HG03103 (cell line): ENCODE data around the gene RBBP5.

Source experiments
- ATAC-seq: cut with Tn5 transposase; IDR thresholded peaks from one replicate; pipeline ENCODE4 v1.9.1; 2021; ENCODE audit warnings: low read depth; ENCODE audit not compliant: unreplicated experiment

RBBP5 gene

DNA sequence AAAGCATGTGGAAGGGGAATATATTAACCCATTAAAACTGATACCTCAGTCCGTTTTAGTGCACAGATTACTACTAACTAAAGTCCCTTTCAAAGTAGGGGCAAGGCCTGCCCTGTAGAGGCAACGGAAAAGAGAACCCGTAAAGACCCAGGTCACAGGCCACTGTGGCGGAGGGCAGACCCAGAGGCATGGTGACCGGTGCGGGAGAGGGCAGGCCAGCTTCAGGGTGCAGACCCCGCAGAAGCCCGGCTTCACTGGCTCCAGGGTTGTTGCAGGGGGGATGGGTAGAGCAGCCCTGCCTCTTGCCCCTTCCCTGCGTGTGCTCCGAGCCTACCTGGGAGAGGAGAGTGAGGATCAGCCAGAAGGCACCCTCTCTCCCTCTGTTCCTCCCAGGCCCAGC, 61.0 kb downstream of the RBBP5 start:
- ATAC-seq: no peak

DNA sequence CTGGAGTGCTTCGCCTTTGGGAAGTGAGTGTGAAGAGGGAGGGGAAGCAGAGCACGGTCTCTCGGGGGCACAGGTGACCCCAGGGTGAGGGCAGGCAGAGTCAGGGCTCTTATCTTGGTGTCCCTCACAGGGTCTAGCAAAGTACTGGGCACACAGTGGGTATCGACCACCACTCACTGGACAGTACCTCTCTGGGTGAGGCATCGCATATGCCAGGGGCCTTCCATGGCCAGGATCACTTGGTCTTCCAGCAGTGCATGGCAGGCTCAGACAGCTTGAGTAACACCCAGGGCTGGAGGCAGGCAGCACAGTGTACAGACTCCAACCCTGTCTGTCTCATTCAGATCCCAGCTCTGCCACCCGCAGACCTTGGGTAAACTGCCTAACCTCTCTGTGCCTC, 62.1 kb downstream of the RBBP5 start:
- ATAC-seq: no peak

DNA sequence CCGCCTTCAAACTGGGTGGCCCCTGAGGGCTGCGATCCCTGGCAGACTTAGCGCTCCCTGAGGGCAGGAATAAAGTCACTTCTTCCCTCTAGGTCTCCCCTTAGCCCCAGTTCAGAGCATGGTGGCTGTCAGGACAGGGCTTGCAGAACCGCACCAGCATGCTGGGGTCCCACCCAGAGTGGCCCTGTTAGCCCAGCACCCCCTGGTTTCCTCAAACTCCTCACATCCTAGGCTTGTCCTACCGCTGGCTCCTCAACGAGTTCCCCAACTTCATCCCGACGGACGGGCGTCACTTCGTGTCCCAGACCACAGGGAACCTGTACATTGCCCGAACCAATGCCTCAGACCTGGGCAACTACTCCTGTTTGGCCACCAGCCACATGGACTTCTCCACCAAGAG, 62.9 kb downstream of the RBBP5 start:
- ATAC-seq: no peak

GRCh38 chr1:205057808-205058575, 63.8 kb downstream of the RBBP5 start:
- ATAC-seq: no peak

DNA sequence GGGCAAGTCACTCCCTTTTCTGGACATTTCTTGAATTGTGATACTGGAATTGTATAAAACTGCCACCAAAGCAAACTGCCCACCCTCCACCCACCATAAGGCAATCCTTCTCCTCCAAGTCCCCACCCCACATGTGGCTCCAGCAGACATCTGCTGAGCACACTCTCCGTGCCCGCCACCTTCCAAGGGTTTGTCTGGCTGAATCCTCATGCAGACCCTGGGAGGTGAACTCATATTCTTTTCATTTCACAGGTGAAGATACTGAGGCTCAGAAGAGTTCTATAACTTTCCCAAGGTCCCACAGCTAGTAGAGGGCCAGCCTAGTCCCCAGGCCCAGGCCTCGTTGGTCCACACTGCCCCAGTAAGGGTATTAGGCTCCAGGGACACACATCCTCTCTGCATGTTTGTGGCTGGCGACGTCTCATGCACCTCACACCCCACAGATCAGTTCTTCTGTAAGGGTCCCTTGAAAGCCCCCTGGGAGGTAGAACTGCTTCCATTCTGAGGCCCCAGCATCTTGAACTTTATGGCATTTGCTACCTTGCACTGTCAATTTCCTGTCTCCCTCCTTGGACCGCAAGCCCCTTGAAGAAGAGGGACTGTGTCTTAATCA, 64.7 kb downstream of the RBBP5 start:
- no peak for ATAC-seq

- ATAC-seq: no peak
These were observed 65.6 kb downstream of the RBBP5 start for GRCh38 chr1:205056188-205056611.

DNA sequence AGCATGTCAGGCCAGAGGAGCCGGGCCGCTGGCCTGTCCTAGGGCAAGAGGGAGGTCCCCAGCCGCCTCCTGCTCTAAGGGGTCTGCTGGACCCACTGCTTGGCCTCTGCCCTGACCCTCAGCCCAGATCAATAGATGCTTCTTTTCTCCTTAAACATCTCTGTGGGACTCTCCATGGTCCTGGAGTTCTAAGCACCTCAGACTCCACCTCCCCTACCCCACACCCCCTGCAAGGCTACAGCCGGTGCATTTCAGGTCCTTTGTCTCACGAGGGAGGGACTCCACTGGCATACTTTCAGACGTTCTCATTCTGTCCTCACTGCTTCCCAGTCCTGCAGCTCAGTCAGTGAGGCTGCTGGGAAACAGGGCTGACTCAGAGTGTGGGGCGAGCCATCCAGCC, 67.8 kb downstream of the RBBP5 start:
- ATAC-seq: no peak

- no peak for ATAC-seq
These were observed 68.5 kb downstream of the RBBP5 start for GRCh38 chr1:205053296-205053695.

- ATAC-seq: no peak
These were observed 69.1 kb downstream of the RBBP5 start for GRCh38 chr1:205052690-205053089.

- ATAC-seq: no peak
These were observed 72.3 kb downstream of the RBBP5 start for GRCh38 chr1:205049479-205049878.

DNA sequence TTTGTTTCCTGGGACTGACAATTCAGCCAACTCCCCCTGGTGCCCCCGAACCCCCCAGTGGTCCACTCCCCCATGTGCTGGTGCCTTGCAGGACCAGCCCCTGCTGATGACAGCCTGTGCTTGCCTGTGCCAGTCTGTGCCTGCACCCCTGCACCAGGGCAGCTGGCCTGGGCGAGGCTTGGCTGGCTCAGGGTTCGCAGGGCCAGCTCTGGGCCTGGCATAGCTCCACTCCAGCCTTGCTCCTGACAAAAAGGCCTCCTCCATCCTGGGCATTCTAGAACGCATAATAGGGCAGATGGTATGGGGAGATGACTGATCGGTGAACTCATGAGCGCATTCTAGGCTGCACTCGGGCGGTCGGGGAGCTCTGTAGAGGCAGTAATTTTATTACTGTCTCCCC, 73.4 kb downstream of the RBBP5 start:
- ATAC-seq: no peak

DNA sequence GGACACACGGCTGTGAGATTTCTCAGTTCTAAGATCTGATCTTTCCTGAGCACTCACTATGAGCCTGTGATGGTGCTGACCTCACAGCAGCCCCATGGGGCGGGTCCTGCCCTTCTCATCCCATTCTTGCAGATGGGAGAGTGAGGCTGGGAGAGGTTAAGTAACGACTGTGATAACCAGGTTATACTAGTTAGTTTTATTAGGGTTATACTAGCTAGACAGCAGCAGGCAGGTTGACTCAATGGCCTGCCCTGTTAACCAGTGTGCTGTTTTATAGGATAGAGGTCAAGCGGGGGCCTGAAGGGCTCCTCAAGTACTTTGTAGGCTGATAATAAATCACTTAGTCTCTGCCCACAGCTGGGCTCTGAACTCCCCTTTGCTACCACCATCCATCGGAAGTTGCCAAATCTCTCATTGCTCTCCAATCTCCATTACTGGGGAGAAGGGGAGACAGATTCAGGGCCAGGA, 74.0 kb downstream of the RBBP5 start:
- no peak for ATAC-seq

- ATAC-seq: no peak
These were observed 74.9 kb downstream of the RBBP5 start for GRCh38 chr1:205046870-205047269.

DNA sequence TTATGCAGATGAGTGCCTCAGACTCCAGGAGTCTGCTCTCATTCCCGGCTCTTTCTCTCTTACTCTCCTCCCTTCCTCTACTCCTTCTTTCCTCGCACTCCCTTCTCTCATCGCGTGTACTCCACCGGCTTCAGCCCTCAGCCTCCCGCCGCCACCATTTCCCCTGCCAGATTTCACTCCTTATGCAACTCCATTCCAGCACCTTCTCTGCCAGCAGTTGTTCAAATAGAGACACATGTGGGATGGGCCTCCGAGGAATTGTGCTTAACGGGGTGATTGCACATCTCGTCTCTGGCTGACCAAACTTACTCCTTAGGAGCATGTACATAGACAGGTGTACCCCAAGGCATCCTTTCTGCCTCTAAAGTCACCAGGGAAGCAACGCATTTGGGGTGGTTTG, 76.6 kb downstream of the RBBP5 start:
- no peak for ATAC-seq

DNA sequence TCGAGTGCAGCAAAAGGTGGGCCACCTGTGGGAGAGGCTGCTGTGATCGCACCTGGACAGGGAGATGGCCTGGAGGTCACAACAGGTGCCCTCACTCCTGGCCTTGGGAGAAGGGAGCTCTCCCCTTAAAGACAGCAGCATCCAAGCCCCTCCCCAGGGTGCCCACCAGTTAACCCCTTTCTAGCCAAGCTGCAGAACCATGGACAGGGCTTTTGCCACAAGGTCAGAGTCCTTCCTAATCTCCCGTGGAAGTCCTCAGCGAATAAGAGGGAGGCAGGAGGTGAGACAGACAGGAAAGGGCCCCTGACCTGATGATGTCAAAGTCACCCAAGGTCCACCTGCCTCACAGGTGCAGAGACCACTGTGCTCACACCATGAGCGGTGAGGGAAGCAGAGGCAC, 77.0 kb downstream of the RBBP5 start:
- ATAC-seq: no peak

DNA sequence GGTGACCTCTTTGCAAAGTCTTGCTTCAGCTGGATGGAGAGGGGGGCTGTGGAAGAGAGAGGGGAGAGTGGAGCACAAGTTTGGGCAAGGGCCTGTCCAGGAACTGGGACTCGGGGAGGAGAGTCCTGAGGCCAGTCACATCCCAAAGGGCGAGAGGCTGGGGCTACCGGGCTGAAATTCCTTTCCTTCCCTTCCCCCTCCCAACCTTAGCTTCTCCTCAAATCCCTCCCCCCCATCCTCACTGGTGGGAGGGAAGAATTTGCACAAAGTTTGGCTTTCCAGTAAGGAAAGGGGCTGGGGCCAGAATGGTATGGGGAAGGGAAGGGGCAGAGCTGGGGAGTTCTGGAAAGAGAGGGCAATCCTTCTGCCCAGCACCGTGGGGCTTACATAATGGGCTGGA, 77.9 kb downstream of the RBBP5 start:
- ATAC-seq: no peak

DNA sequence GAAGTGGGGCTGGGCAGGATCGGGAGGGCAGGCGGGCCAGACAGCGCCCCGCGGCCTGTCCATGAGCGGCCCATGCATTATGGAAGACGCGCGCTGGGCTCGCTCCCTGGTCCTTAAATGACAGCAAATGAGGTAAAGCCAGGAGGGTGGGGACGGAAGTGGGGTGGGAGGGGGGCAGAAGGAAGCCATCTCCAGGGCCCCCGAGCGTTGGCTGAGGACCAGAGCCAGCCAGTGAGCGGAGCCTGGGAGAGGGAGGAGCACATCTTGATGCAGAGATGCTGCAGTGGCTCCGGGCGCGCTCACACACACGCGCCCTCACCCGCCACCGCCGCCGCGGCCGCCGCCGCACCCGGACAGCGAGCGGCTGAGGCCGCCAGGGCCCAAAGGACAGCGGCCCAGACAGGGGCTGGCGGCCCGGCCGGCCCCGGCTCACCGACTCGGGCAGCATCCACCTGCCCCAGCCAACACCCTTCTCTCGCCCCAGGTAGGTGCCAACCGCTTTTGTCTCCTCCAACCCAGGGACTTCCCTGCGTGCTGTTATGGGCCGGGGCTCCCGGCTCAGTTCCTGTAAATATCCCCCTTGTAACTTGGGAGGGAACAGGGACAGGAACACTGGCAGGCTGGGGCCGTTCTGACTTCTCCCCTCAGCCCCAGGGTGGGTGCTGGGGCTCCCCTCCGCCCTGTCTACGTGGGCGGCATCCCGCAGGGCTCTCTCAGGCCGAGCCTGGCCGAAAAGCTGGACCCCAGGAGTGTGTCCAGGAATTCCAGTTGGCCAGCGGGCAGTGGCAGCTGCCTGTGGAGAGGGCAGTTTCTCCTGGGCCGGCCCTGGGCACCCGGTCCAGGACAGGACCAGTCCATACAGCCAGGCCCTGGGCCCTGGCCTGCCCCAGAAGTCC, 78.6 kb downstream of the RBBP5 start, which contains the start of gene CNTN2:
TSS of gene CNTN2 (plus strand) at position 302 of the 896 bp plus-strand sequence. CDS start 9,974 bp downstream, outside the sequence.
- no peak for ATAC-seq

DNA sequence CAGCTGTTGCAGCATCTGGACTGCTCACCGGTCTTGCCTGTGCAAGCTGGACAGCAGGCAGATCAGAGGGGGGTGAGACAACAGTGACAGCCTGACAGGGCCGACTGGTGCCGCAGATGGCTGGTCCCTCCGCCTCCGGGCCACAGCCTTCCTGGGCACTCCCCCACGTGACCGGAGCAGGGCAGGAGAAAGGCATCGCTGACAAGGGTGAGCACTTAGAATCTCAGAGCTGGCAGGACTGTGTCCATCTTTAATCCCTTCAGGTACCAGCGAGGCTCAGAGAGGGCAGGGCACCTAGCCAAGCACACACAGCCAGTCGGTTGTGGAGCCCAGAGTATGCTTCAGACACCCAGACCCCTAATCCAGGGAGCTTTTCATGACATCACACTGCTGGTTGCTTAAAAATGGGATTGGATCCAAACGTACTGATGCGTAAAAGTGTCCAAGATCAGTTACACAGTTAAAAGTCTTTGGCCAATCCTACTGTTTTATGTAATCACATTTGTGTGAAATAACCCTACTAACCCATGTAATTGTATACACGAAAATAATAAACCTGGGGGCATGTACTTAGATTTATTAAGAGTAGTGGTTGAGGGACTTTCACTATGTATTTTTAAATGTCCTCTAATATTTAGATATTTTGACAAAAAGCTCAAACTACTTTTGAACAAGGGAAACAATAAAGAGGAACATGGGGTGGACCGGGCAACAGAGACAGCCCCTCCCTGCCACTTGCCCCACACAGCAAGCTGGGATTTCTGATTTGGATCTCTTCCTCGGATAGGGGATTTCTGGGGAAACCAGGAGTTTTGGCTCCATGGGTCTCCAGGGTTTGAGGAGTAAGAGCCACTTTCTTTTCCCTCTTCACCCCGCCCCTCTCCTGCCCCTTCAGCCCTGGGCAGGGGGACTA, 79.5 kb downstream of the RBBP5 start:
- no peak for ATAC-seq

- no peak for ATAC-seq
These were observed 80.6 kb downstream of the RBBP5 start for GRCh38 chr1:205041001-205041715.
